Thyroid gland (tissue), 4 donors: ENCODE results near the gene KREMEN1. TPM values are rescaled to one million over a fixed set of nuclear protein-coding genes. Genes with fewer than 3 reads are reported as not detected.

Experiments
- DNase-seq, 2 donors: peaks; one replicate each; pipeline ENCODE4 v3.0.0-alpha.2; 2019
- H3K27ac ChIP-seq, 3 donors: fragments of 200-600 bp; sonication (generic); 1 replicate in 2 of 3; 2 replicates in 1 of 3; pipeline ENCODE4 v1.5.1; 2016 to 2019; ENCODE audit warnings: mild to moderate bottlenecking in 1 of 3, moderate library complexity in 1 of 3
- H3K27me3 ChIP-seq: fragments of 200-600 bp; sonication (generic); one replicate; pipeline ENCODE4 v1.5.1; 2019
- H3K36me3 ChIP-seq, 2 donors: fragments of 200-600 bp; sonication (generic); one replicate each; pipeline ENCODE4 v1.5.1; 2016 to 2019
- H3K4me1 ChIP-seq, 2 donors: fragments of 200-600 bp; sonication (generic); one replicate each; pipeline ENCODE4 v1.5.1; 2017 to 2019
- H3K4me3 ChIP-seq, 3 donors: fragments of 200-600 bp; sonication (generic); replicated peaks in 1 of 3; 1 replicate in 2 of 3; 2 replicates in 1 of 3; pipeline ENCODE4 v1.5.1; 2016; ENCODE audit warnings: mild to moderate bottlenecking in 1 of 3
- H3K9me3 ChIP-seq: fragments of 200-600 bp; sonication (generic); one replicate; pipeline ENCODE4 v1.5.1; 2017
- CTCF ChIP-seq, 6 experiments: fragments of 200-600 bp in 3 of 6; fragments of 450-650 bp in 3 of 6; sonication (generic) in 3 of 6; IDR thresholded peaks; one replicate each; pipeline ENCODE4 v1.5.1; 2016 to 2019; ENCODE audit warnings: antibody characterized with exemption in 6 of 6, mild to moderate bottlenecking in 2 of 6, inconsistent platforms in 1 of 6, moderate library complexity in 1 of 6
- POLR2A ChIP-seq, 2 donors: fragments of 450-650 bp; IDR thresholded peaks; one replicate each; pipeline ENCODE4 v1.6.1; 2017; ENCODE audit warnings: antibody characterized with exemption in 2 of 2, mild to moderate bottlenecking in 2 of 2, moderate library complexity in 1 of 2
- WGBS, 2 donors: methylation state at CpG; one replicate each; pipeline ENCODE4 v1.1.5; 2017; 5-methylcytosine and 5-hydroxymethylcytosine counted together
- intact Hi-C: fragments of 100-400 bp; cut with DNase I; formaldehyde crosslinking; loops from one replicate; pipeline ENCODE4 v1.15.1; 2023
- total RNA-seq, 4 donors: library from RNA; depleted of rRNA; stranded (reverse); fragments of >200 nt; gene quantifications; one replicate each; pipeline ENCODE4 v1.2.3, GENCODE V29; 2016

KREMEN1 gene
- total RNA-seq, 4 donors from 2014 or later, result 18.1 to 27.1 (median 25.6) TPM

- Histone ChIP-seq H3K4me3 (no peak overlapping the region), H3K36me3 (peaks cover 7 to 12% of the 10 kb centered on the region in 2 donors)
- no peak for DNase-seq
Measured at GRCh38 chr22:29144786-29145160, 71.9 kb downstream of the KREMEN1 start.

GRCh38 chr22:29145321-29146072 is 72.7 kb downstream of the KREMEN1 start:
- intact Hi-C loops, result no loop called here
- WGBS, 2 donors, result 81 to 82% methylated on average over 17 to 27 of the region's 27 CpGs
- no peak for DNase-seq
- Histone ChIP-seq H3K27me3 (no peaks in the 10 kb centered on the region), H3K4me3 (no peak overlapping the region), H3K4me1 (peaks cover 4 to 12% of the 10 kb centered on the region in 2 donors), H3K36me3 (peaks cover 7 to 12% of the 10 kb centered on the region in 2 donors), H3K27ac (no peak overlapping the region), H3K9me3 (no peaks in the 10 kb centered on the region)
- no peak for TF ChIP-seq POLR2A (IDR thresholded peaks at IDR 0.05)

More at GRCh38 chr22:29144786-29145160, 71.9 kb downstream of the KREMEN1 start:
- H3K27me3 ChIP-seq, result no peaks in the 10 kb centered on the region
- H3K9me3 ChIP-seq, result no peaks in the 10 kb centered on the region
- H3K4me1 ChIP-seq, result peaks cover 10 to 15% of the 10 kb centered on the region in 2 donors
- no peak for TF ChIP-seq POLR2A (IDR thresholded peaks at IDR 0.05)
- TF ChIP-seq CTCF (IDR thresholded peaks at IDR 0.05), result no peak
- H3K27ac ChIP-seq, result no peak overlapping the region
- intact Hi-C loops, result no loop called here
- 86 to 88% methylated on average over 13 of the region's 14 CpGs for whole genome bisulfite sequencing, 2 donors

- H3K36me3 ChIP-seq, result peaks cover 7 to 12% of the 10 kb centered on the region in 2 donors
- H3K27me3 ChIP-seq, result no peaks in the 10 kb centered on the region
- no peak for DNase-seq
- 88% methylated on average over 14 of the region's 14 CpGs for WGBS, 2 donors
- no peaks in the 10 kb centered on the region for H3K9me3 ChIP-seq
- intact Hi-C loops, result no loop called here
- H3K4me1 ChIP-seq, result peaks cover 0 to 7% of the 10 kb centered on the region in 2 donors
- TF ChIP-seq POLR2A (IDR thresholded peaks at IDR 0.05) (no peak), CTCF (IDR thresholded peaks at IDR 0.05) (no peak)
- H3K4me3 ChIP-seq, result no peak overlapping the region
- no peak overlapping the region for H3K27ac ChIP-seq
Measured at GRCh38 chr22:29146091-29146560, 73.3 kb downstream of the KREMEN1 start.

GRCh38 chr22:29146771-29147170 is 73.9 kb downstream of the KREMEN1 start:
- Histone ChIP-seq H3K4me1 (peaks cover 4 to 7% of the 10 kb centered on the region in 2 donors), H3K27me3 (no peaks in the 10 kb centered on the region), H3K9me3 (no peaks in the 10 kb centered on the region), H3K4me3 (no peak overlapping the region), H3K27ac (no peak overlapping the region), H3K36me3 (peaks cover 7 to 12% of the 10 kb centered on the region in 2 donors)
- DNase-seq, result no peak
- intact Hi-C loops, result no loop called here
- WGBS, 2 donors, result 90 to 92% methylated on average over 9 of the region's 9 CpGs
- TF ChIP-seq CTCF (IDR thresholded peaks at IDR 0.05) (no peak), POLR2A (IDR thresholded peaks at IDR 0.05) (no peak)

- H3K4me3 ChIP-seq, result no peak overlapping the region
- TF ChIP-seq CTCF (IDR thresholded peaks at IDR 0.05) (no peak), POLR2A (IDR thresholded peaks at IDR 0.05) (no peak)
- intact Hi-C loops, result no loop called here
- H3K9me3 ChIP-seq, result no peaks in the 10 kb centered on the region
- DNase-seq, result no peak
- 89 to 92% methylated on average over 8 to 9 of the region's 9 CpGs for WGBS, 2 donors
- peaks cover 6 to 7% of the 10 kb centered on the region in 2 donors for H3K36me3 ChIP-seq
- H3K4me1 ChIP-seq, result peaks cover 11 to 12% of the 10 kb centered on the region in 2 donors
- no peak overlapping the region for H3K27ac ChIP-seq
- no peaks in the 10 kb centered on the region for H3K27me3 ChIP-seq
Measured at GRCh38 chr22:29147331-29147899, 74.6 kb downstream of the KREMEN1 start.
